HepG2 (cell line): ENCODE data around the gene MAP2K5. TPM values are rescaled to one million over a fixed set of nuclear protein-coding genes. Genes with fewer than 3 reads are reported as not detected.

Experiments
- ATAC-seq: fragments of 200-7000 bp; cut with Tn5 transposase; 3 replicates; pipeline ENCODE4 v1.9.1; 2020; ENCODE audit warnings: mild to moderate bottlenecking, moderate library complexity
- BruUV-seq: library from RNA; stranded (reverse); fragments of 400-500 nt; replicated peaks from 2 replicates; lab custom pipeline; 2021; lab: Mats Ljungman, UMichigan
- CTCF ChIA-PET: fragments of 300-600 bp; formaldehyde crosslinking; extraction: SDS; loops from one replicate; lab custom pipeline; 2021; ENCODE audit warnings: low total read pairs, inconsistent platforms, low intra/inter-chr PET ratio; lab: Yijun Ruan, JAX
- POLR2A ChIA-PET: fragments of 350-600 bp; sonication (Branson Sonifier 250); formaldehyde crosslinking; loops from one replicate; lab custom pipeline; 2020; ENCODE audit warnings: antibody characterized with exemption, inconsistent platforms; lab: Yijun Ruan, JAX
- DNase-seq: peaks from one replicate; pipeline ENCODE4 v3.0.0-alpha.2; 2015; ENCODE audit warnings: low spot score
- FAIRE-seq: peaks from 3 replicates; lab custom pipeline; 2011; peaks lifted over from hg19 to GRCh38; lab: Jason Lieb, UNC
- H2AFZ ChIP-seq: one replicate; pipeline ENCODE4 v1.6.1; 2011; ENCODE audit warnings: low read length, inconsistent platforms
- H3K27ac ChIP-seq: fragments of 300-600 bp; 3 replicates; pipeline ENCODE4 v1.8.0; 2011; ENCODE audit warnings: mixed run types, mild to moderate bottlenecking, mixed read lengths, low read length, inconsistent platforms; ENCODE audit not compliant: insufficient read depth; ENCODE audit errors: extremely low read length
- H3K27me3 ChIP-seq, 2 experiments: fragments of 200-600 bp in 1 of 2; 2 replicates in 1 of 2; 3 replicates in 1 of 2; pipeline versions ENCODE4 v1.6.0 to v1.8.0; 2011; ENCODE audit warnings: low read length in 2 of 2, mild to moderate bottlenecking in 2 of 2, moderate library complexity in 2 of 2, inconsistent platforms in 1 of 2; ENCODE audit not compliant: insufficient read depth in 2 of 2, control insufficient read depth in 1 of 2
- H3K36me3 ChIP-seq, 2 experiments: fragments of 200-600 bp in 1 of 2; replicated peaks in 1 of 2; 2 replicates in 1 of 2; 3 replicates in 1 of 2; pipeline versions ENCODE4 v1.5.1 to v1.8.0; 2011; ENCODE audit warnings: low read length in 2 of 2, inconsistent platforms in 1 of 2; ENCODE audit not compliant: insufficient read depth in 2 of 2, control insufficient read depth in 1 of 2
- H3K4me1 ChIP-seq: 2 replicates; pipeline ENCODE4 v1.5.1; 2012; ENCODE audit warnings: low read length, inconsistent platforms; ENCODE audit not compliant: insufficient read depth
- H3K4me2 ChIP-seq: 2 replicates; pipeline ENCODE4 v1.6.0; 2011; ENCODE audit warnings: low read depth, low read length, inconsistent platforms
- H3K4me3 ChIP-seq, 3 experiments: fragments of 200-600 bp in 1 of 3; sonication (generic), shearing (Covaris generic) in 1 of 3; replicated peaks in 1 of 3; 2 replicates each; pipeline ENCODE4 v1.5.1; 2011 to 2016; ENCODE audit warnings: low read length in 3 of 3, inconsistent platforms in 2 of 3, low read depth in 2 of 3, mild to moderate bottlenecking in 2 of 3, control low read depth in 1 of 3, mixed read lengths in 1 of 3; ENCODE audit not compliant: insufficient read depth in 1 of 3
- H3K79me2 ChIP-seq: one replicate; pipeline ENCODE4 v1.6.1; 2011; ENCODE audit warnings: low read length, inconsistent platforms; ENCODE audit not compliant: insufficient read depth
- H3K9ac ChIP-seq: 2 replicates; pipeline ENCODE4 v1.6.0; 2011; ENCODE audit warnings: mild to moderate bottlenecking, low read depth, low read length, inconsistent platforms; ENCODE audit not compliant: insufficient read depth
- H3K9me3 ChIP-seq: 2 replicates; pipeline ENCODE4 v1.5.1; 2012; ENCODE audit warnings: mild to moderate bottlenecking, low read length
- H4K20me1 ChIP-seq: 2 replicates; pipeline ENCODE4 v1.6.0; 2011; ENCODE audit warnings: inconsistent platforms, mild to moderate bottlenecking, low read length, moderate library complexity; ENCODE audit not compliant: insufficient read depth
- FOXK2 ChIP-seq: fragments of 450-650 bp; IDR thresholded peaks from 2 replicates; pipeline ENCODE4 v1.6.1; 2016
- HDAC1 ChIP-seq: sonication (generic); formaldehyde crosslinking; IDR thresholded peaks from 2 replicates; pipeline ENCODE4 v1.5.1; 2020; ENCODE audit warnings: mild to moderate bottlenecking, missing genetic modification reagents
- KLF13 ChIP-seq: sonication (generic); formaldehyde crosslinking; IDR thresholded peaks from 2 replicates; pipeline ENCODE4 v1.4.0; 2020; ENCODE audit warnings: mild to moderate bottlenecking, missing genetic modification reagents
- KLF9 ChIP-seq: IDR thresholded peaks from 2 replicates; pipeline ENCODE4 v1.6.1; 2016; ENCODE audit warnings: low read depth
- PCBP2 ChIP-seq: fragments of 200-400 bp; formaldehyde crosslinking; optimal IDR thresholded peaks from 2 replicates; pipeline ENCODE3; 2018; ENCODE audit warnings: low read length, low read depth; ENCODE audit not compliant: poor library complexity, severe bottlenecking
- RAD51 ChIP-seq: fragments of 450-650 bp; IDR thresholded peaks from 2 replicates; pipeline ENCODE4 v1.6.1; 2016; ENCODE audit warnings: borderline replicate concordance
- SOX13 ChIP-seq, 3 experiments: fragments of 450-650 bp in 1 of 3; sonication (generic) in 1 of 3; formaldehyde crosslinking in 1 of 3; IDR thresholded peaks in 2 of 3; conservative IDR thresholded peaks in 1 of 3; 2 replicates each; pipeline versions ENCODE4 v1.5.0 to v1.6.1; 2016 to 2020; ENCODE audit warnings: antibody characterized with exemption in 1 of 3, mild to moderate bottlenecking in 1 of 3, missing compliant biosample characterization in 1 of 3, missing genetic modification reagents in 1 of 3, moderate library complexity in 1 of 3
- ZFP1 ChIP-seq: IDR thresholded peaks from 2 replicates; pipeline ENCODE4 v1.6.1; 2016
- ZNF335 ChIP-seq: sonication (generic); formaldehyde crosslinking; IDR thresholded peaks from 2 replicates; pipeline ENCODE4 v1.4.0; 2020; ENCODE audit warnings: missing genetic modification reagents
- ZNF350 ChIP-seq: sonication (generic); formaldehyde crosslinking; IDR thresholded peaks from 2 replicates; pipeline ENCODE4 v1.4.0; 2020; ENCODE audit warnings: mild to moderate bottlenecking, low read depth, missing genetic modification reagents, borderline replicate concordance
- ZNF468 ChIP-seq: sonication (generic); formaldehyde crosslinking; IDR thresholded peaks from 2 replicates; pipeline ENCODE4 v1.8.0; 2022; ENCODE audit warnings: mild to moderate bottlenecking, moderate library complexity, missing genetic modification reagents
- ZNF644 ChIP-seq: IDR thresholded peaks from 2 replicates; pipeline ENCODE4 v1.6.1; 2016; ENCODE audit warnings: low read depth
- WGBS: methylation state at CpG from one replicate; pipeline ENCODE4 v1.1.6; 2017; ENCODE audit warnings: low lambda C conversion rate; 5-methylcytosine and 5-hydroxymethylcytosine counted together
- in situ Hi-C: cut with HindIII; loops from 2 replicates; pipeline ENCODE4 v1.10.0; 2017; ENCODE audit warnings: low pct_unique_long_range_greater_than_20kb; ENCODE audit not compliant: extremely low pct_ligation_motif_present
- intact Hi-C: fragments of 100-400 bp; cut with micrococcal nuclease; formaldehyde crosslinking; loops from one replicate; pipeline ENCODE4 v1.10.0; 2022; ENCODE audit not compliant: unreplicated experiment
- polyA plus RNA-seq, 8 experiments: library from polyadenylated mRNA; depleted of rRNA in 3 of 8; stranded (reverse) in 7 of 8; unstranded in 1 of 8; fragments of >200 nt; fragmentation: Illumina TruSeq in 4 of 8; extraction: Trizol in 4 of 8; gene quantifications; 2 replicates each; pipeline versions ENCODE4 v1.2.1 to v1.2.3, GENCODE V29; 2011 to 2016; ENCODE audit warnings: low read depth in 4 of 8, missing spikeins in 1 of 8, mixed read lengths in 1 of 8; ENCODE audit not compliant: insufficient read depth in 1 of 8
- total RNA-seq, 5 experiments: library from RNA; depleted of rRNA; stranded (reverse); fragments of >200 nt; fragmentation: Illumina TruSeq; extraction: Trizol; gene quantifications; 2 replicates each; pipeline ENCODE4 v1.2.3, GENCODE V29; 2016; ENCODE audit warnings: low read depth in 1 of 5
- TF ChIP-seq, protein P1 (sequence below): IDR thresholded peaks from 2 replicates; pipeline ENCODE4 v1.6.1; 2016; ENCODE audit warnings: low read depth, missing genetic modification reagents, missing compliant biosample characterization
- TF ChIP-seq, protein P2 (sequence below): sonication (generic); formaldehyde crosslinking; IDR thresholded peaks from 2 replicates; pipeline ENCODE4 v1.4.0; 2020; ENCODE audit warnings: missing genetic modification reagents, low read depth, mild to moderate bottlenecking, borderline replicate concordance
- TF ChIP-seq, protein P3 (sequence below): sonication (generic); formaldehyde crosslinking; conservative IDR thresholded peaks from 2 replicates; pipeline ENCODE4 v1.8.0; 2022; ENCODE audit warnings: mild to moderate bottlenecking, moderate library complexity, missing genetic modification reagents

MAP2K5 gene
- total and polyA plus RNA-seq, 2 of the 13 experiments (the other 11 are each of a cell fraction or from before 2014, with no cell fraction given): 4.0 to 4.3 TPM

DNA sequence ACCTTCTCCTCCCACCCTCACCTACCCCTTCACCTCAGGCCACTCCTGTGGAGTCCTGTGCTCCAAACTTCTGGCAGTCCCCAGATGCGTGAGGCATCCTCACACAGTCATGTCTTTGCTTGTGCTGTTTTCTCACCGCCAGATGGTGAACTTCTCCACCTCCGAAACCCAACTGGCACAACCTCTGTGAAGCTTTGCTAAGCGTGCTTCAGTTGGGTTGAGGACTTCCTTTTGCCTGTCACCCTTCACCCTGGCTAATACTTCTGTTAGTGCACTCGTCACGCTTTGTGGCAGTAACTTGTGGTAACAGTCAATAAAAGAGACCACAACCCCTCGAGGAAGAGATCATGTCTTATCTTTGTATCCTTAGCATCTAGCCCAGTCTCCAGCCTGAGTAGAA, 240.8 kb downstream of the MAP2K5 start (continued):
- TF ChIP-seq, protein P1, sequence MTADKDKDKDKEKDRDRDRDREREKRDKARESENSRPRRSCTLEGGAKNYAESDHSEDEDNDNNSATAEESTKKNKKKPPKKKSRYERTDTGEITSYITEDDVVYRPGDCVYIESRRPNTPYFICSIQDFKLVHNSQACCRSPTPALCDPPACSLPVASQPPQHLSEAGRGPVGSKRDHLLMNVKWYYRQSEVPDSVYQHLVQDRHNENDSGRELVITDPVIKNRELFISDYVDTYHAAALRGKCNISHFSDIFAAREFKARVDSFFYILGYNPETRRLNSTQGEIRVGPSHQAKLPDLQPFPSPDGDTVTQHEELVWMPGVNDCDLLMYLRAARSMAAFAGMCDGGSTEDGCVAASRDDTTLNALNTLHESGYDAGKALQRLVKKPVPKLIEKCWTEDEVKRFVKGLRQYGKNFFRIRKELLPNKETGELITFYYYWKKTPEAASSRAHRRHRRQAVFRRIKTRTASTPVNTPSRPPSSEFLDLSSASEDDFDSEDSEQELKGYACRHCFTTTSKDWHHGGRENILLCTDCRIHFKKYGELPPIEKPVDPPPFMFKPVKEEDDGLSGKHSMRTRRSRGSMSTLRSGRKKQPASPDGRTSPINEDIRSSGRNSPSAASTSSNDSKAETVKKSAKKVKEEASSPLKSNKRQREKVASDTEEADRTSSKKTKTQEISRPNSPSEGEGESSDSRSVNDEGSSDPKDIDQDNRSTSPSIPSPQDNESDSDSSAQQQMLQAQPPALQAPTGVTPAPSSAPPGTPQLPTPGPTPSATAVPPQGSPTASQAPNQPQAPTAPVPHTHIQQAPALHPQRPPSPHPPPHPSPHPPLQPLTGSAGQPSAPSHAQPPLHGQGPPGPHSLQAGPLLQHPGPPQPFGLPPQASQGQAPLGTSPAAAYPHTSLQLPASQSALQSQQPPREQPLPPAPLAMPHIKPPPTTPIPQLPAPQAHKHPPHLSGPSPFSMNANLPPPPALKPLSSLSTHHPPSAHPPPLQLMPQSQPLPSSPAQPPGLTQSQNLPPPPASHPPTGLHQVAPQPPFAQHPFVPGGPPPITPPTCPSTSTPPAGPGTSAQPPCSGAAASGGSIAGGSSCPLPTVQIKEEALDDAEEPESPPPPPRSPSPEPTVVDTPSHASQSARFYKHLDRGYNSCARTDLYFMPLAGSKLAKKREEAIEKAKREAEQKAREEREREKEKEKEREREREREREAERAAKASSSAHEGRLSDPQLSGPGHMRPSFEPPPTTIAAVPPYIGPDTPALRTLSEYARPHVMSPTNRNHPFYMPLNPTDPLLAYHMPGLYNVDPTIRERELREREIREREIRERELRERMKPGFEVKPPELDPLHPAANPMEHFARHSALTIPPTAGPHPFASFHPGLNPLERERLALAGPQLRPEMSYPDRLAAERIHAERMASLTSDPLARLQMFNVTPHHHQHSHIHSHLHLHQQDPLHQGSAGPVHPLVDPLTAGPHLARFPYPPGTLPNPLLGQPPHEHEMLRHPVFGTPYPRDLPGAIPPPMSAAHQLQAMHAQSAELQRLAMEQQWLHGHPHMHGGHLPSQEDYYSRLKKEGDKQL (CRISPR knock-in tag): no peak

- in situ Hi-C loops (no loop called here), intact Hi-C loops (no loop called here)
- DNase-seq: no peak
- WGBS: 93% methylated on average over 4 of the region's 4 CpGs
- BruUV-seq: no TSS peak
- H3K4me2 ChIP-seq: no peak overlapping the region
- H3K4me1 ChIP-seq: no peaks in the 10 kb centered on the region
- no peaks in the 10 kb centered on the region for H4K20me1 ChIP-seq
- FAIRE-seq: no peak
- H3K79me2 ChIP-seq: no peaks in the 10 kb centered on the region
- ChIA-PET POLR2A (no interaction called here), CTCF (no interaction called here)
- no peaks in the 10 kb centered on the region; a peak in 2 of 5 replicates for H3K36me3 ChIP-seq
- no peak for ATAC-seq
- H3K4me3 ChIP-seq: no peak overlapping the region
- no peaks in the 10 kb centered on the region for H3K27me3 ChIP-seq
- no peak overlapping the region for H3K9ac ChIP-seq
- no peaks in the 10 kb centered on the region for H3K9me3 ChIP-seq
- no peak overlapping the region for H2AFZ ChIP-seq
- H3K27ac ChIP-seq: no peak overlapping the region
- no peak for TF ChIP-seq SOX13 (IDR thresholded peaks at IDR 0.05)
- TF ChIP-seq SOX13 (CRISPR knock-in tag; conservative IDR thresholded peaks at IDR 0.05 in 1 of 2, IDR thresholded peaks at IDR 0.05 in 1 of 2): no peak
- TF ChIP-seq ZFP1 (CRISPR knock-in tag): no peak
- TF ChIP-seq PCBP2: no peak
- TF ChIP-seq ZNF335 (CRISPR knock-in tag): no peak
- no peak for TF ChIP-seq ZNF350
- no peak for TF ChIP-seq KLF13 (CRISPR knock-in tag)
- TF ChIP-seq ZNF644: no peak
- TF ChIP-seq, protein P2, sequence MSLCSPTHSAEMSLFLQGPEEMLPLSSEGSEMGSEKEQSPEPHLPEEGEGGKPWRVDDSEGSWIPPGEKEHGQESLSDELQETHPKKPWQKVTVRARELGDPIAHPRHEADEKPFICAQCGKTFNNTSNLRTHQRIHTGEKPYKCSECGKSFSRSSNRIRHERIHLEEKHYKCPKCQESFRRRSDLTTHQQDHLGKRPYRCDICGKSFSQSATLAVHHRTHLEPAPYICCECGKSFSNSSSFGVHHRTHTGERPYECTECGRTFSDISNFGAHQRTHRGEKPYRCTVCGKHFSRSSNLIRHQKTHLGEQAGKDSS: no peak
- no peak for TF ChIP-seq FOXK2
- TF ChIP-seq ZNF468 (CRISPR knock-in tag): no peak
- no peak for TF ChIP-seq KLF9 (CRISPR knock-in tag)
- TF ChIP-seq RAD51: no peak
- TF ChIP-seq HDAC1: no peak
- TF ChIP-seq, protein P3, sequence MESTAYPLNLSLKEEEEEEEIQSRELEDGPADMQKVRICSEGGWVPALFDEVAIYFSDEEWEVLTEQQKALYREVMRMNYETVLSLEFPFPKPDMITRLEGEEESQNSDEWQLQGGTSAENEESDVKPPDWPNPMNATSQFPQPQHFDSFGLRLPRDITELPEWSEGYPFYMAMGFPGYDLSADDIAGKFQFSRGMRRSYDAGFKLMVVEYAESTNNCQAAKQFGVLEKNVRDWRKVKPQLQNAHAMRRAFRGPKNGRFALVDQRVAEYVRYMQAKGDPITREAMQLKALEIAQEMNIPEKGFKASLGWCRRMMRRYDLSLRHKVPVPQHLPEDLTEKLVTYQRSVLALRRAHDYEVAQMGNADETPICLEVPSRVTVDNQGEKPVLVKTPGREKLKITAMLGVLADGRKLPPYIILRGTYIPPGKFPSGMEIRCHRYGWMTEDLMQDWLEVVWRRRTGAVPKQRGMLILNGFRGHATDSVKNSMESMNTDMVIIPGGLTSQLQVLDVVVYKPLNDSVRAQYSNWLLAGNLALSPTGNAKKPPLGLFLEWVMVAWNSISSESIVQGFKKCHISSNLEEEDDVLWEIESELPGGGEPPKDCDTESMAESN: no peak
Measured at GRCh38 chr15:67784090-67784781, 241.7 kb downstream of the MAP2K5 start.
